ENCODE results near the gene DNAH1.
A peak's percentile ranks its signal among the peaks of the same experiment; 100 is the strongest.

The DNAH1 gene

GRCh38 chr3:52406791-52407510, 90.8 kb downstream of the DNAH1 start:
- no peak for DNase-seq

GRCh38 chr3:52407779-52408178, 91.7 kb downstream of the DNAH1 start:
- DNase-seq, result no peak

- no peak for DNase-seq
Observed at GRCh38 chr3:52408466-52408865, 92.3 kb downstream of the DNAH1 start.

- no peak for DNase-seq
Observed at GRCh38 chr3:52415800-52416199, 99.7 kb downstream of the DNAH1 start.

GRCh38 chr3:52420388-52420787, 104.3 kb downstream of the DNAH1 start:
- DNase-seq, result no peak

GRCh38 chr3:52422669-52423068, 106.5 kb downstream of the DNAH1 start:
- DNase-seq, result no peak

- no peak for DNase-seq
Observed at GRCh38 chr3:52423173-52423572, 107.1 kb downstream of the DNAH1 start.

GRCh38 chr3:52428151-52429005, 112.3 kb downstream of the DNAH1 start:
- no peak for DNase-seq

- DNase-seq, result no peak
Observed at GRCh38 chr3:52429031-52429430, 112.9 kb downstream of the DNAH1 start.

GRCh38 chr3:52429779-52430415, 113.8 kb downstream of the DNAH1 start:
- DNase-seq, result no peak

- DNase-seq, result no peak
Observed at GRCh38 chr3:52430416-52430810, 114.3 kb downstream of the DNAH1 start.

GRCh38 chr3:52431459-52432223, 115.5 kb downstream of the DNAH1 start:
- DNase-seq, result no peak

- DNase-seq, result no peak
Observed at GRCh38 chr3:52432225-52432624, 116.1 kb downstream of the DNAH1 start.

- no peak for DNase-seq
Observed at GRCh38 chr3:52432691-52433141, 116.6 kb downstream of the DNAH1 start.

- DNase-seq, result peak; percentile 23
Observed at GRCh38 chr3:52433328-52433995, 117.3 kb downstream of the DNAH1 start.

- peak; percentile 22 for DNase-seq
Observed at GRCh38 chr3:52433996-52434479, 117.9 kb downstream of the DNAH1 start.

- DNase-seq, result no peak
Observed at GRCh38 chr3:52434491-52435115, 118.5 kb downstream of the DNAH1 start.

- peak; percentile 29 for DNase-seq
Observed at GRCh38 chr3:52435246-52436101, 119.4 kb downstream of the DNAH1 start.

- DNase-seq, result peak; percentile 24
Observed at GRCh38 chr3:52436500-52437149, 120.5 kb downstream of the DNAH1 start.

All from activated CD4-positive, CD25-positive, alpha-beta regulatory T cell treated with anti-CD3 and anti-CD28 coated beads, Interleukin-2, amount 50 U/mL, for 72 hours (primary cell).